GM12873 (cell line): ENCODE measurements around the gene CPT2.

Experiments used
- TF ChIP-seq, protein P1 (sequence below): IDR thresholded peaks from 2 replicates; pipeline ENCODE4 v1.5.1; 2012; ENCODE audit warnings: low read depth, mild to moderate bottlenecking, moderate library complexity, low read length, control low read depth; ENCODE audit not compliant: insufficient read depth; ENCODE audit errors: missing control alignments

The CPT2 gene

DNA sequence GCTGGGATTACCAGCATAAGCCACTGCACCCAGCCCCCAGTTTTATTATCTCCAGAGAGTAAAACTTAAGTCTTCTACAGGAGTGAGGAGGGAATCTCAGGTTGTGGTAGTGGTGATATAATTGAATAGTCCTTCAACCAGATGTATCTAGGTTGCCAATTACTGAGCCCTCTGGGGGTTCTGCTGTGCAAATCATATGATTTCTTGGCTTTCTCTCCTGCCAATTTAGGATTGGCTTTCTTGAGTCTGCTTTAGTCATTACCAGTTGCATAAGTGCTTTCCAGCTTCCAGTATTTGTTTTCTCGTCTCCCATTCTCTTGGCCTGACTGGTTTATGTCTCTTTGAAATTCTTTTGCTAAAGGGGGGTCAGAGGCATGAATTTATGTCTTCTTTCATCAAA is 11.1 kb downstream of the CPT2 start:
- TF ChIP-seq, protein P1, sequence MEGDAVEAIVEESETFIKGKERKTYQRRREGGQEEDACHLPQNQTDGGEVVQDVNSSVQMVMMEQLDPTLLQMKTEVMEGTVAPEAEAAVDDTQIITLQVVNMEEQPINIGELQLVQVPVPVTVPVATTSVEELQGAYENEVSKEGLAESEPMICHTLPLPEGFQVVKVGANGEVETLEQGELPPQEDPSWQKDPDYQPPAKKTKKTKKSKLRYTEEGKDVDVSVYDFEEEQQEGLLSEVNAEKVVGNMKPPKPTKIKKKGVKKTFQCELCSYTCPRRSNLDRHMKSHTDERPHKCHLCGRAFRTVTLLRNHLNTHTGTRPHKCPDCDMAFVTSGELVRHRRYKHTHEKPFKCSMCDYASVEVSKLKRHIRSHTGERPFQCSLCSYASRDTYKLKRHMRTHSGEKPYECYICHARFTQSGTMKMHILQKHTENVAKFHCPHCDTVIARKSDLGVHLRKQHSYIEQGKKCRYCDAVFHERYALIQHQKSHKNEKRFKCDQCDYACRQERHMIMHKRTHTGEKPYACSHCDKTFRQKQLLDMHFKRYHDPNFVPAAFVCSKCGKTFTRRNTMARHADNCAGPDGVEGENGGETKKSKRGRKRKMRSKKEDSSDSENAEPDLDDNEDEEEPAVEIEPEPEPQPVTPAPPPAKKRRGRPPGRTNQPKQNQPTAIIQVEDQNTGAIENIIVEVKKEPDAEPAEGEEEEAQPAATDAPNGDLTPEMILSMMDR = no peak

DNA sequence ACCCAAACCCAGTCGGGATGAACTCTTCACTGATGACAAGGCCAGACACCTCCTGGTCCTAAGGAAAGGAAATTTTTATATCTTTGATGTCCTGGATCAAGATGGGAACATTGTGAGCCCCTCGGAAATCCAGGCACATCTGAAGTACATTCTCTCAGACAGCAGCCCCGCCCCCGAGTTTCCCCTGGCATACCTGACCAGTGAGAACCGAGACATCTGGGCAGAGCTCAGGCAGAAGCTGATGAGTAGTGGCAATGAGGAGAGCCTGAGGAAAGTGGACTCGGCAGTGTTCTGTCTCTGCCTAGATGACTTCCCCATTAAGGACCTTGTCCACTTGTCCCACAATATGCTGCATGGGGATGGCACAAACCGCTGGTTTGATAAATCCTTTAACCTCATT is 13.7 kb downstream of the CPT2 start:
- TF ChIP-seq, protein P1 = no peak

DNA sequence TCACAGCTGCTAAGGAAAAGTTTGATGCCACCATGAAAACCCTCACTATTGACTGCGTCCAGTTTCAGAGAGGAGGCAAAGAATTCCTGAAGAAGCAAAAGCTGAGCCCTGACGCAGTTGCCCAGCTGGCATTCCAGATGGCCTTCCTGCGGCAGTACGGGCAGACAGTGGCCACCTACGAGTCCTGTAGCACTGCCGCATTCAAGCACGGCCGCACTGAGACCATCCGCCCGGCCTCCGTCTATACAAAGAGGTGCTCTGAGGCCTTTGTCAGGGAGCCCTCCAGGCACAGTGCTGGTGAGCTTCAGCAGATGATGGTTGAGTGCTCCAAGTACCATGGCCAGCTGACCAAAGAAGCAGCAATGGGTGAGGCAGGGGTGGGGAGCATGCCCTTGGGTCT is 14.3 kb downstream of the CPT2 start:
- TF ChIP-seq, protein P1 = no peak

DNA sequence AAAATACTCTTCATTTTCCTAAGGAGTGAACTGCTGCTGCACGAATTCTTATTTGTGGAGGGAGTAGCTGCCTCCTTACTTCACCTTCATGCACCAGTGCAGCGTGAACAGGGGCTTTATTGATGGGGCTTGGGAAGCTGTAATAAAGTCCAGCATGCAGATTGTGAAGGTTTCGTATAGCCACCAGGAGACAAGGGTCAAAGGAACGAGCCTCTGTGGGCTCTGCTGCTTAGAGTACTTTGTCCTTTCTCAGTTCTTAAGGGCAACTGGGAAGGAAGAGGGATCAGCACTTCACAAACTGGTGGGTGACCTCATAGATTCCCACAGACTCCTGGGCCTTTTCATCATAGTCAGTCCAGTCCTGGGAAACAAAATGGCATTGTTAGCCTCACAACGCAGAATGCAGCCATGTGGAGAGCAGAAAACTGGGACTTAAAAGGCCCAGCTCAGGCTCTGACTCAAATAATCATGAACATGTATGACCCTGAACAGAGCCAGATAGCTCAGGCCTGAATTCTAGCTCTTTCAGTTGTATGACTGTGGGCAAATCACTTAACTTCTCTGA is 17.8 kb downstream of the CPT2 start:
- TF ChIP-seq, protein P1 = no peak

DNA sequence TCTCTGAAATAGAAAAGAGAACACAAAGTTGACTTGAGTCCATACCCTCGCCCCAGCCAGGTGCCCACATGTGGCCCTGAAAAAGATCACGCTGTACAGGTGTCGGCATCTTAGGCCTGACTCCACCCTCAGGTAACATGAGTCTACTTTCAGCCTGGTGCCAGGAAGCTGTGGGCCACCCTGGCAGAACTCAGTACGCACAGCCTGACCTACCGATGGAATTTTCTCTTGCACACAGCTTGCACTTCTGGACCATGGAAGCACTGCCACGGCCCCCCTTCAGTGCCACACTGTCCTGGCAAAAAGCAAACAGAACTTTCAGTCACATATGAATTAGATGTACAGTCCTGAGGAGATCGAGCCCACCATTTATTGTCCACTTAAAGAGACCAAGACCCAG is 21.6 kb downstream of the CPT2 start:
- TF ChIP-seq, protein P1 = no peak

DNA sequence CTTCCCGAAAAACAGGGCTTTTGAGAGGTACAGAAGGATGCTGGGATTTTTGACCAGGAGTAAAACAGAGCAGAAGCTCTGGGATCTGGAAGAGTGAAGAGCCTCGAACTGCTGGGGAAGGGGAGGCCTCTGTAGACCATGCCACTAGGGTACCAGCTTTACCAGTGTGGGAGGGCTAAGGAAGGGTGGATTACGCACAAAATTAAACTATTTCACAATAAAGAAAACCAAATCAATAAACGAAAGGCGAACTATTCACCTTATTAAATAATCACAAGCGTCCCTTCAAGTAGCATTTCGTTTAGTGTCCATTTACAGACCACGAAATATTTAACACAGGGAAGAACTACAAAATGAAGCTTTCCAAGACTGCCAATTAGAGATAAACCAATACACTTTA is 23.1 kb downstream of the CPT2 start:
- TF ChIP-seq, protein P1 = no peak

DNA sequence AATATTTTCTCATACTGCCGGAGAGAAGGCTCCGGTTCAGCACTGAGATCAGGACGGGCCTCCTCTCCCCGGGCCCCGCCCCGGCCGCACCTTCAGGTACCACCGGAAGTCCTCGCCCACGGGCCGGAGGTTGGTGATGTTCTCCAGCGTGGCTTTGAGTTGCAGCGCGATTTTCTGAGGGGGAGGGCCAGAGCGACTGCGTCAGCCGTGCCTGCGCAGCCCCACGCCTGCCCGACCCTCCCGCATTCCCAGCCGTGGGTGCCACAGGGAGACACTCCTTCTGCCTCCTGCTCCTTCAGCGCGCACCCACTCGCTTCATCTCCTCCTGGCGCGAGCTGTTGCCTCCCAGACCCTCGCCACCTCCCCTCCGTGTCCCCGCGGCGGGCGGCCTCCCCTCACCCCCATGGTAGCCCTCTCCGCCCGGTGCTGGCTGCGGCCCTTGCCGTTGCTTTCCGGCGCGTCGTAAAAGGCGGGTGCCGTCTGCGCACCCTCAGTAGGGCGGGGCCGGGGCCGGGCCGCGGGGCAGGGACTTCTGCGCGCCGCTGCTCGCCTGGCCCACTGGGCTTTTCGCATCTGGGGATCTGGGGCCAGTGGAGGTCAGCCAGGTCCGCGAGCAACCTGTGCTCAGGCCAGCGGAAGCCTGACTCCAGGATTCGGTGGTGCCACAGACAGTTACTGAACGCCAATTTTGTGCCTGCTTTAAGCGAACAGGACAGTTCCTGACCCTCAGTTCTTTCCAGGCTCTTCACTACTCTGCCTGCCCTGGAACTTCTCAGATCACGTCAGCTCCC is 23.7 kb downstream of the CPT2 start, which contains the start of gene CZIB:
TSS of gene CZIB (minus strand) at position 464 of the 791 bp plus-strand sequence. CDS start at position 405, 59 bp downstream.
- TF ChIP-seq, protein P1 = no peak
